GM18861 (cell line): ENCODE data around the gene CKS1B.

Experiments
- ATAC-seq: cut with Tn5 transposase; IDR thresholded peaks from one replicate; pipeline ENCODE4 v1.9.1; 2021; ENCODE audit not compliant: unreplicated experiment

Gene CKS1B

DNA sequence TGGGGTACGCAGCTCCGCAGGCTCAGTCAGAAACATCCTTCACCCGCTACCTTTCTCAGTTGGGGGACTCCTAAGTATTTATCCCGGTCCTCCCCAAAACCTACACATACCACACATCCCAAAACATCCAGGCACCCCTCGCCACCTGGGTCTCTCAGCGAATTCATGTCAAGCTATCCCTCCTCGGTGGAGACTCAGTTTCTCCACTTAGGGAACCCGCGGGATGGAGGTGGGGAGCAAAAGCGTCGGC lies 26.9 kb downstream of the CKS1B start:
- ATAC-seq, result no peak

DNA sequence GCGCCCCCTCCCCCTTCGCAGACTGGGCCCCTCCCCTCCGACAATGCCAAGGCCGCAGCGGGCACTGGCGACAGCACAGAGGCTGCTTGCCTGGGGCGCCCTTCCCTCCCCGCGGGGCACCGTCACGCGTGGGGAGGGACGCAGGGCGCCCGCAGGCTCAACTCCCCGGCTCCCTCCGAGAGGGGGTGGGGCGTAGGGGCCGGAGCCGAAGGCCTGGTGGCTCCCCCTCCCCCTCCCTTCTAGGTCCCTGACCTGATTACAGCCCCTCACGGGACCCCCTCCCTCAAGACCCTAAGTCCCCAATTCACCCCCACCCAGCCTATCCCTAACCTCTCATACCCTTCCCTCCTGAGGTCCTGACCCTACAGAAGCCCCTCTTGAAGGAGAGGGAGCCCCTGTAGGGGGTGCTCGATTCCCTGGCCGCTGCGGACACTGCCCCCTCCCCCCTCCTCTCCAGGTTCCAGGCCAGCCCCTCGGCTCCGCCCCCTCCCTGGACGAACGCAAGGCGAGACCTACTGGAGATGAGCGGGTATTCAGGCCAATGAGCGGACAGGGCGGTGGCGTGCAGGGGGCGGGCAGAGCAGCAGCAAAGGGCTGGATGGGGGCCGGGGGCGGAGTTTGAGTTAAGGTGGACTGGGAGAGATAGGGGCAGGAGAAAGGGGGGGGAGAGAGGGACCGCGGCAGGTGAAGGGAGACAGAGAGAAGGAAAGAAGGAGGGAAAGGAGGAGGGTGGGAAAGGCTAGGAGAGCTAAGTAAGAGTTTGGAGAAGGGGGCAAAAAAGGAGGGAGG lies 27.4 kb downstream of the CKS1B start:
- ATAC-seq, result peak; percentile 40

DNA sequence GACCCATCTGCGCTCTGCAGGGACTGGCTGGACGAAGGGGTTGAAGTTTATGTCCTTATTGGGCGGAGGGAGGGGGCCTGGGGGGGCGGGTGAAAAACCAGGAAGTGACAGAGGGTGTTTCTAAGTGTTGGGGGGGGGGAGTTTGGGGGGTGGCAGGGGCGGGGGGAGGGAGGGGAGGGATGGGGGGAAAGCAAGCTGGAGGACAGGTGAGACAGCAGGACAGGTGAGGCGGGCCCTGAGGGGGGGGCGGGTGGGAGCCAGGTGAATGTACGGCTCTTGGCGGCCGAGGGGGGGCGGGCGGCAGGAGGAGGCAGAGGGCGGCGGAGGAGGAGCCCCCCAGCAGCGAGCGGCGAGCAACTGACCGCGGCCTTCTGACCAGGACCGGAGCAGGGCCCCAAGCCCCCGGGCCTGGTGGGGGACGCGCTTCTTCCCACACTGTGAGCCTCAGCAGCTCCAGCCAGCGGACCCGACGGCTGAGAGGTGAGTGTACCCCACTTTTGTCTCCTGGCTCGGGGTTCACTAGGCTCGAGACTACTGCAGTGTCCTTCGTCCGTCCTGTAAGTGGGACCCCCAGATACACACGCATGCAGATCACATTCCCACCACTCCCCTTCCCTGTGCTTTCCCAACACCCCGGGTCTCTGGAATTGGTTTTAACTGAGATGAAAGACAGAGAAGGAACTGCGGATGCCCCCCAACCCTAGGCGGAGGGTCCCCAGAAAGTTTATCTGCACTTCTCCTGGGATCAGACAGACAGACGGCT lies 28.2 kb downstream of the CKS1B start, which contains the start of gene ZBTB7B:
Gene ZBTB7B, plus strand, starts transcription at position 339 of the 763 bp plus-strand sequence. CDS start 11,859 bp downstream, outside the sequence.
- no peak for ATAC-seq

DNA sequence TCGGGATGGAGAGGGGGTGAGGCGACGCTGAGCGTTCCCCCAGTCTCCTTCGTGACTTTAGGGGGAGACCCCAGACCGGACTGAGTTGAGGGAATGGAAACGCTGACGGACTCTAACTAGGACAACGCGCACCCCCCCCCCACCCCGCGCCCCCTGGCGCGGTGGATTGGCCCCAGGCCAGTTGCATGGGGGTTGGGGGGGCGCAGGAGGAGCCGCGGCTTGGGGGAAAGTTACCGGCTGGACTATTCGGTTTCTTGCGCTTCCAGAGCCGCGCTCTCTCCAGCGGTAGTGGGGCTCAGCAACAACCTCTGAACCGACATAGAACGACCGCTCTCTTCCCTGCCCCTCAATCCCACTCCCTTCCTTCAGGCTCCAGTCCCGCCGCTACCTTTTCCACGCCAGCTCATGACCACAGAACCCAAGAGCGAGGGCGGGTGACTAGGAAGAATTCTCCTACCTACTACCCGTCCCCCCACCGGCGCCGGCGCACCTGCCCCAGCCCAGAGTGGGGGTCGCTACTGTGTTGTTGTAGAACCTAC lies 28.8 kb downstream of the CKS1B start:
- ATAC-seq, result no peak

DNA sequence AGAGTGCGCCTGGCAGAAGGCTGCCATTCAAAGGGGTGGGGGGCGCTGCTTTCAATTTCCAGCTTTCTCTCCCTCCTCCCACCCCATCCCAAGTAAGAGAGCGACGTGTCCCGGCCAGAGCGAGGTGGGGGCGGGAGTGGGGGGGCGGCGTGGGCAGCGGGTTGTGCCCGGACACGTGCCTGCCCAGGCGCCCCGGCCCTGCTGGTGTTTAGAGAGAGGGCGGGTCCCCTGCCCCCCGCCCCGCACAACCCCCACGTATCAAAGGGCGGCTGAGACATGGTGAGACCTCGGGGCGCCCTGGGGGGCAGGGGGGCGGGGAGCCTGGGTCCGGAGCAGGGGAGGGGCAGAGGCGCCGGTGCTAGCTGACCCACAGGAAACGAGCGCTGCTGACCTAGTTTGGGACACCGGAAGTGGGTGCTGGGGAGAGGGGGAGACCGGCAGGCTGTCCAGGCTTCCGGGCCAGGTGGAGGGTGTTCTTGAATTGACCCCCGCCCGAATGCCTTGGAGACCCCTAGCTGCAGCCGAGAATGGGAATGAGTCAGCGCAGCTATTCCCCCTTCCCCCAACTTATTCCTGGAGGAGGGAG lies 29.4 kb downstream of the CKS1B start:
- no peak for ATAC-seq

DNA sequence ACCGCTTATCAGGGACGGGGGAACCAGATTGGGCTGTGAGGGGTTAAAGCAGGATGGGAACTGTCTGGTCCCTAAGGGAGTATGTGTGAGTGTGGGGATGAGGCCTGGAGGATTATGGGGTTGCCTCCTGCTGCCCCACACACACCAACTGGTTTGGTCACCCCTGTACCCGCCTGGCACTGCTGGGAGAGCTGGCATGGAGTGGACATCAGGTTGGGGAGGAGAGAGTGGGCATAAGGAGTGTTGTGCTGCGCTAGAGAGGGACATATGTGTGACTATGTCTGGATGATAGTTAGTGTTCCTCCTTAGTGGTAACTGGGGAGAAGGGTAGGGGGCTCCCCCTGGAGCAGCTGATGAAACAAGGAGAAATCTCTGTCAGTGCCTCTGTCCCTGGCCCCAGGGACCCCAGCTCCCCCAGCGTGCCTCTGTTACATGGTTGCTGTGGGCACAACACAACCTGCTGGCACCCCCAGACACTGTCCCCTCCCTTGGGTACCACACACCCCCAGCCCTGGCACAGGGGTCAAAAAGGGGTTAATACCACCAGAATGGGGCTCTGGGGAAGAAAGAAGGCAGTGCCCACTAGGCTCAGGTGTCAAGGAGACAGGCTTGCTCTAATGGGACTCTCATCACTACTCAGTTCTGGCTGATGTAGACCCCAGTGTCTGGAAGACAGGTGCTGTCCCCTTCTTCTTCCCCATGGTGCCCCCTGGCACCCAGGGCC lies 30.0 kb downstream of the CKS1B start:
- ATAC-seq, result no peak

DNA sequence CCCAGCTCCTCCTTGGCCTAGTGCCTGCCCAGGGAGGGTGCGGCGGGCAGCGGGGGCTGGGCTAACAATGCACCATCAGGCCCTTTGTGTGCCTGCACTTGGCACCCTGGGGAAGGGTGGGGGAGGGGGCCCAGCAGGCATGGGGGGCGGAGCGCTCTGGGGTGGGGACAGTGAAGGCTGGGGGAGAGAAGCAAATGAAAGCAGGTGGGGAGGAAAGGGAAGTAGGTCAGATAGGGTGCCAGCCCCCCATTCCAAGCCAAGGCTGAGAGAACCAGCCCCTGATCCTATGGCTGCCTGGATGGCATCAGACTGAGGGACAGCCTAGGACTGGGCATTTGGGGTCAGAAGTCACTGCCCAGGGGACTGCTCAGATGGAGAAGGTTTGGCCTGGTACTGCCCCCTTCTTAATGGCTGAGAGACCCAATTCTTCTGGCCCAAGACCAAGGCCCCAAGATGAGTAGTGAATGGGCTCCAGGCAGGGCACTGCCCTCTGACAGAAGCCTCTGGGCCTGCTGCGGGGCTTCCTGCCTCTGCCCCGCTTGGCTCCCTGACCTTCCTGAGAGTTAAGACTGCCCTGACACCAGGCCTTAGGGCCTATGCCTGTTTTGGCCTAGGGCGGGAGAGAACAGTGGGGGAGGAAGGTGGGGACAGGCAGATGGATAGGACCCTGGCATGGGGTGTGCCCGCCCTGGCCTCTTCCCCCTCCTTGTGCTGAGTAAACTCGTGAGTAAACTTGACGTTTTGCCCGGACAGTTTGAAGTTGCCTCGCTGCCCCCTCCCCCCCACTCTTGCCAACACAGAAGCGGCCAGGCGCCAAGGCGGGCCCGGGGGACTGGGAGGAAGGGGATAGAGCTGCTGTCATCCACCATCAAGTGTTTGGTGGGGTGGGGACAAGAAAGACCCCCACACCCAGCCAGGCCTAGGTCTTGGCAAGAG lies 30.9 kb downstream of the CKS1B start:
- no peak for ATAC-seq

DNA sequence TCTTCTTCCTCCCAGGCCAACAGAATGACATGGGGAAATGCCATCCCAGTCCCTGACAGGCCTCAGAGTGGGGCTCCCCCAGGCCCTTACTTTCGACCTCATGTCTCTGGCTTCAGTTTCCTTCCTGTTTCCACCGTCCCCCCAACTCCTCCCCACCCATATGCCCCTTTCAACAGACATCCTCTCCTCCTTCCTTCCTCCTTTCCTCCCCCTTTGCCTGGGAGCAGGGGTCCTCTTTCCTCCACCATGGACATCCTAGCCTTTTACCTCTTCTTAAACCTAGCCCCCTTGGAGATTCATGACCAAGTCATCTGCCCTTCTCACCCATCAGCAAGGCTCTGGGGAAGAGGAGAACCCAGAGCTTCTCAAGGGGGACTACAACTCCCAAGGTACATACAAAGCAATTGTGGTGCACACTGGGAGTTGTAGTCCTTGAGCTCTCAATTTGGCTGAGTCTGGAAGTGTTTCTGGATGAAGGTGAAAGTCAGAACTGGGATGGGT lies 32.2 kb downstream of the CKS1B start:
- no peak for ATAC-seq

DNA sequence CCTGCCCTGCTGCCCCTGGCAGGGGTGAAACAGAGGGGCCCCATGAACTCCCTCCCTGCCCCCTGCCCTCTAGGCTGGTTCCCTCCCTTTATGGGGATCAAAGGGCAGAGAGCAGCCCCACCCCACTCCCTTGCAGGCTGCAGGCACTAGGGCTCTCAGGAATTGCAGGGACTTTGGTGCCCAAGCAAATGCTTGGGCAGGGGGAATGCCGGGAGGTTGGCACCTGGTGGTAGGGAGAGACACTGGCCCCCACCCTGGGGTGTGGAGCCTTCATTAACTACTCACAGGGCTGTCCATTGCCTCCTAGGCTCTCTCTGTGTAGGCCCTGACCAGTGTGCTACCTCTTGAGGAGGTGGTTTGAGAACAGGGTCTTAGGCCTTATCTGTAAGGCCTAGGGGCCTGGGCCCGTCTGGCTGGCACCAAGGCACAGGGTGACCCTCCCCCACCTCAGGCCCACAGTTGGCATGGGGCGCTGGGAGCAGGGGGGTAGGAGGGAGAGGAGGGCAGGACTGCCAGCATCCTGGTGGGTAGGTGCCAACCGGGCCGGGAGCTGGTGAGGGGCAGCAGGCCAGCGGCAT lies 32.9 kb downstream of the CKS1B start:
- ATAC-seq, result no peak

DNA sequence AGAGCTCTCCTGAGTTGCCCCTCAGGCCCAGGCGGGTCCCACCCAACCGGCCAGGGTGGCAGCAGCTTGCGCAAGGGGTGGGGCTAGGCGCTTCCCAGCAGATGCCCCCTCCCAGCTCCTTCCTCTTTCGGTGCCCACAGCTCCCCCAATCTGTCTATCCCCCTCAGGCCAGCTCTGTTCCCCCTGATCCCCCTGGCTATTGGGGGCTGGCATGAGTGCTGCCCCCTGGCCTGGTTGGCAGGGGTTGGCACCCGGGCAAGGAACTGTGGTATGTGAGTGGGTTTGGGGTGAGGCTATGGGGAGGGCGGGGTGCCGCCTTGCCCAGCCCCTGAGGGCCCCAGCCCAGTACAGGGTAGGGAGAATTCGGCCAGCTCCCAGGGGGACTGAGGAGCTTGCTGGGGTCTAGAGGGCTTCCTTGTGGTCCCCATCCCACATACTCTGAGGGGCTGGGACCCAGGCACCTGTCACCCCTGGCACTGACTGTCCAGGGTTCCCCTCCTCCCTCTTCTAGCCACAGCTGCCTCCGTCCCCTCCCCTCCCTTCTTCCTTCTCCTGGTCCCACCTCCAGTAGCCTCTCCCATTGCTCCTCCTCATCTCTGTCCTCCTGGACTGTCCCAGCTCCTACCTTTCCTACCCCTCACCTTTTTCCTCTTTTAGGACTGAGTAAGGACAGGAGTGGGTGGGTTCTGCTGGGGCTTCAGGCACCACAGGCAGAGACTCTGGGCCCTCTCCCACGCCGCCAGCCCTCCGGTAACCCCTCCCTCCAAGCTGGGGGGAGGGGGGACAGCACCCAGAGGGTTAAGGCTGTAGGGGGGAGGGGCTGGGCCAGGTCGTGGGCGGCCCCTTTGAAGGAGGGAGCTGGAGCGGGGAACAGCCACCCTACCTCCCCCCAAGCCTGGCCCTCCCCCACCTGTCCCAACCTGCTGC lies 33.8 kb downstream of the CKS1B start:
- no peak for ATAC-seq

DNA sequence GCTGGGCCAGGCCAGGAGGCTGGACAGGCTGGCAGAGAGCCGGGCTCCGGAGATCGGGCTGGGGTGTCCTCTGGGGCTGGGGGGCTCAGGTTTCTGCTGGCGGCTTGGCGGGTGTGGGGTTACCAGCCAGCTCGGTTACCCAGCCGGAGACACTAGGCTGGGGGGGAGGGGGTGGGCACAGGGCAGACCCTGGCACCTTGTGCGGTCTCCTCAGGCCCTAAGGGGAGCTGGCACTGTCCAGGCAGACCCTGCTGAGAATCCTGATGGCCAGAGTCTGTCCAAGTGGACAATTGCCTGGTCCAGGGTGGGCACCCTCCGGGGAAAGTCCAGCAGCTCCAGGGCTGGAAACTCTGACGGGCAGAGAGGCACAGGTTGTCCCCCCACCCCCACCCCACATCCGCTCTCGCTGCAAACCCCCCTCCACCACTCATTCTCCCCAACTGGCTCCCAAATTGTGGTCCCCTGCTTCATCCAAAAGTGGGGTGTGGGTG lies 34.8 kb downstream of the CKS1B start:
- no peak for ATAC-seq

DNA sequence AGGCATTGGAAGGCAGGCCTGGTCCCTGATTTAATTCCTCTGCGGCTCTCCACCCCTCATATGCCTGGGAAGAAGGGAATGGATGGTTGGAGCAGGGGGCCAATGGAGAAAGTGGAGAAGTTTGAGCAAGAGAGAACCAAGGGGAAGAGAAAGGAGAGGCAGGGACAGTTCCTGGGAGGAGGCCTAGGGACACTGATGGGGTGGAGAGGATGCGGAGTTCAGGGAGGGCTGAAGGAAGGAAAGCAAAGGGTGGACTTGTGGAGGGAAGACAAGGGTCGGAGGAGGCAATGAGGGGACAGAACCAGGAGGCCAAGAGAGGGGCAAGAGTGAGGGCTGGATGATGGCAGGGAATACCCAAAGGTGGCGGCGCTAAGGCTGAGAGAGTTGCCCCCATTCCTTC lies 35.3 kb downstream of the CKS1B start:
- ATAC-seq, result no peak

DNA sequence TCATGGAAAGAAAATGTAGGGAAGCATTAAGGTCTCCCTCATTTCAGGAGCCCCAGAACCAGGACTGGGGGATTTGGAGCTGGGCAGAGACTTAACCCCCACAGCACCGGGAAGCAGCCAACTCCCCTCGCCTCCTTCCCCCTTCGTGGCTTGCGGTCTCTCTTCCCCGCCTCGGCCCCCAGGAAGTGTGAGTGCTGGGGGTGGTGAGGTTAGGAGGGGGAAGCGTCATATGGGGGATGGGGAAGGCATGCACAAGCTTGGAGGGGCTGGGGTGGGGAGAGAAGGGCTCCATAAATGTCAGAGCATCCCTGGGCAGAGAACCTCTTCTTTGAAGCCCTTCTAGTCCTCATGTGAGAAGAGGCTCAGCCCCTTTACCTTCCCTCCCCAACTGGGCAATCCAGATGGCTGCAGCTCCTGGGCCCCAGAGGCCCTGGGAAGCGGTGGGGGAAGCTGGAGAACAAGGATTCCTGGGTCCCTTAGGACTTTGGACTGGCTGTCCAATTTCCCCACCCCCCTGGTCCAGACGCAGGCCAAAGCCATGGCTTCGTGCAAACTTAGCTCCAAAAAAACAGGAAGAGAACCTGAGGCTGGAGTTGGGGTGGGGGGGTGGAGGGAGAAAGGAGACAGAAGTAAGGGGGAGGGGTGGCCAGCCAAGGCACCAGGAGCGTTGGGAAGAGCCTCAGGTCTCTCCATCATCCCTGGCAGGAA lies 35.9 kb downstream of the CKS1B start:
- ATAC-seq, result no peak

DNA sequence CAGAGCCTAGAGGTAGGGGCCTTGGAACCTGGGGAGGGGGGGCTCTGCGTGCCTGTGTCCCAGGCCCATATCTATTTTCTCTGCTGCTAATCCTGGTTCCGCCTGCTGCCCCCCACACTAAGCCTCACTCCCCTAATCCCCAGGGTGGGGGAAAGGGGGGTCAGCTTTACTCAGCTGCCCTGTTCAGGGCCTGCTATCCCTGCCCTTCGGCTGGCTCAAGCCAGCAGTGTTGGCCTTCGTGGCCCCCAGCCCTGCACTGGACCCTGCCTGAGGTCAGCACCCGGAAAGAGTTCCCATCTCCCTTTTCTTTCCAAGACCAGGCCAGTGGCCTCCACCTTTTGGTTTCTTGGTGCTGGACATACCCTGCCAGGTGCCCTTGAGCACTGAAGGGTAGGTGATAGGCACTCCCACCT lies 36.5 kb downstream of the CKS1B start:
- ATAC-seq, result no peak

DNA sequence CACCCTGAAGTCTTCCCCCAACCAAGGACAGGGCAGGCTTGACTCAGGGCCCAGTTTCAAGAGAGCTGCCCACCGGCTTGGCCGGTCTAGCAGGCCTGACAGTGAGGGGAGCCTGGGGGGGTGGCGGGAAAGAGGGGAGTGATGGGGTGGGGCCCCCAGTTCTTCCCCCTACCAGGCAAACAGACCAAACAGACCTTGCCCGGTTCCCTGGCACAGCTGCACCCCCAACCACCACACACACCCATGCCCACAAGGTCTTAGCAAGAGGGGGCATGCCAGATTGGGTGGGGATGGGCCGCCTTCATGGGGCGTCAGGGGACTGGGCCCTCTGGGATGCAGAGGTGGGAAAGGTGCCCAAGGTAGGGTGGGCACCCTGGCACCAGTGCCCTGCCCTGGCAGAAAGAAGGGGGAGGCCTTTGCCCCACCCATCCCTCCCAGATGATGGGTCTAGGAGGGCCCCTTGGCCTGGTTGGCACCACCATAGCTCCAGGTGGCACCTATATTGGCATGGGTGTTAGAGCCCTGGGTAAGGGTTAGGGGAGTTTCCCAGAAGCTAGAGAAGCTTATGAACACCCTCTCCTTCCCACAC lies 37.0 kb downstream of the CKS1B start:
- ATAC-seq, result no peak

DNA sequence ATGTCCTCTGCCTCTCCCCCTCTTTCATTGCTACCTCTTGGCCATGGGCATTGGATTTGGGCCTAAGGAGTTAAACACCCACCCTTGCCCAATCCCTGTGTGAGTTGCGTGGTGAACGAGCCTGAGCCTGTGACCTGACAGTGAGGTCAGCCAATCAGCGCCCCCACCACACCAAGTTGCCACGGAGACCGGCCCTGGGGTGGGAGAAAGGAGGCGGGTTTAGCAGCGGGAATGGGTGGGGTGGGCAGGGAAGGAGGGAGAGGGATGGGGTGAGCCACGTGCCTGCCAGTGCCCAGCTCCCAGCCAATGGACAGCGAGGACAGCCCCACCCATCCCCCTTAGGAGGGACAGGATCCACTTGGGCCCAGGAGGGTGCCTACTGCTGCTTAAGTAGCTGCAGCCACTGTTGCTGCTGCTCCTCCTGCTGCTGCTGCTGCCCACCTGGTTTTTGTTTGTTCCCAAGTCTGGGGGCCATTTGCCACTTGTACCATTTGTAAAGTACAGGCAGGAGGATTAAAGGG lies 37.6 kb downstream of the CKS1B start:
- ATAC-seq, result no peak
